ENCODE data around the gene MYL10.

The MYL10 gene

GRCh38 chr7:101671371-101672356 lies 42.6 kb upstream of the MYL10 start:
- Histone ChIP-seq H3K36me3 (ENCODE audit: control insufficient read depth, insufficient read depth, low read length) (no peaks in the 10 kb centered on the region), H3K4me1 (no peaks in the 10 kb centered on the region), H3K27me3 (ENCODE audit: control insufficient read depth, insufficient read depth, low read length) (no peaks in the 10 kb centered on the region), H3K4me3 (ENCODE audit: low read depth, low read length) (no peak overlapping the region), H3K9me3 (ENCODE audit: control insufficient read depth, low read length) (no peaks in the 10 kb centered on the region), H2AFZ (no peak overlapping the region), H3K27ac (no peak overlapping the region), H3K4me2 (ENCODE audit: low read length) (no peak overlapping the region), H3K79me2 (no peaks in the 10 kb centered on the region), H3K9ac (no peak overlapping the region)
- no peak for TF ChIP-seq CTCF (IDR thresholded peaks at IDR 0.05)

GRCh38 chr7:101669307-101669706 lies 40.2 kb upstream of the MYL10 start:
- Histone ChIP-seq H3K27ac (no peak overlapping the region), H3K27me3 (ENCODE audit: control insufficient read depth, insufficient read depth, low read length) (no peaks in the 10 kb centered on the region), H3K79me2 (no peaks in the 10 kb centered on the region), H3K36me3 (ENCODE audit: control insufficient read depth, insufficient read depth, low read length) (no peaks in the 10 kb centered on the region), H3K4me2 (ENCODE audit: low read length) (no peak overlapping the region), H3K4me1 (no peaks in the 10 kb centered on the region), H3K9ac (no peak overlapping the region), H2AFZ (no peak overlapping the region), H3K9me3 (ENCODE audit: control insufficient read depth, low read length) (no peaks in the 10 kb centered on the region), H3K4me3 (ENCODE audit: low read depth, low read length) (no peak overlapping the region)
- no peak for TF ChIP-seq CTCF (IDR thresholded peaks at IDR 0.05)

GRCh38 chr7:101668726-101669125 lies 39.6 kb upstream of the MYL10 start:
- Histone ChIP-seq H3K27me3 (ENCODE audit: control insufficient read depth, insufficient read depth, low read length) (no peaks in the 10 kb centered on the region), H3K79me2 (no peaks in the 10 kb centered on the region), H3K4me3 (ENCODE audit: low read depth, low read length) (no peak overlapping the region), H3K4me2 (ENCODE audit: low read length) (no peak overlapping the region), H3K27ac (no peak overlapping the region), H3K9me3 (ENCODE audit: control insufficient read depth, low read length) (no peaks in the 10 kb centered on the region), H3K4me1 (no peaks in the 10 kb centered on the region), H3K9ac (no peak overlapping the region), H2AFZ (no peak overlapping the region), H3K36me3 (ENCODE audit: control insufficient read depth, insufficient read depth, low read length) (no peaks in the 10 kb centered on the region)
- TF ChIP-seq CTCF (IDR thresholded peaks at IDR 0.05), result no peak

GRCh38 chr7:101667920-101668319 lies 38.8 kb upstream of the MYL10 start:
- Histone ChIP-seq H3K27ac (no peak overlapping the region), H3K9ac (no peak overlapping the region), H2AFZ (no peak overlapping the region), H3K79me2 (no peaks in the 10 kb centered on the region), H3K9me3 (ENCODE audit: control insufficient read depth, low read length) (no peaks in the 10 kb centered on the region), H3K36me3 (ENCODE audit: control insufficient read depth, insufficient read depth, low read length) (no peaks in the 10 kb centered on the region), H3K4me2 (ENCODE audit: low read length) (no peak overlapping the region), H3K27me3 (ENCODE audit: control insufficient read depth, insufficient read depth, low read length) (no peaks in the 10 kb centered on the region), H3K4me3 (ENCODE audit: low read depth, low read length) (no peak overlapping the region), H3K4me1 (no peaks in the 10 kb centered on the region)
- no peak for TF ChIP-seq CTCF (IDR thresholded peaks at IDR 0.05)

GRCh38 chr7:101667399-101667798 lies 38.3 kb upstream of the MYL10 start:
- Histone ChIP-seq H3K4me3 (ENCODE audit: low read depth, low read length) (no peak overlapping the region), H3K9me3 (ENCODE audit: control insufficient read depth, low read length) (no peaks in the 10 kb centered on the region), H3K27me3 (ENCODE audit: control insufficient read depth, insufficient read depth, low read length) (no peaks in the 10 kb centered on the region), H3K79me2 (no peaks in the 10 kb centered on the region), H3K9ac (no peak overlapping the region), H3K27ac (no peak overlapping the region), H3K4me1 (no peaks in the 10 kb centered on the region), H3K4me2 (ENCODE audit: low read length) (no peak overlapping the region), H3K36me3 (ENCODE audit: control insufficient read depth, insufficient read depth, low read length) (no peaks in the 10 kb centered on the region), H2AFZ (no peak overlapping the region)
- no peak for TF ChIP-seq CTCF (IDR thresholded peaks at IDR 0.05)

Data from parathyroid adenoma (tissue), 2 donors.